ENCODE results near the gene ACVR1B. TPM values are rescaled to one million over a fixed set of nuclear protein-coding genes. Genes with fewer than 3 reads are reported as not detected.

Gene ACVR1B
- total RNA-seq, 3 donors from 2014 or later (not counting 1 experiment from before 2014, with no cell fraction given): 5.9 to 9.6 (median 6.6) TPM

DNA sequence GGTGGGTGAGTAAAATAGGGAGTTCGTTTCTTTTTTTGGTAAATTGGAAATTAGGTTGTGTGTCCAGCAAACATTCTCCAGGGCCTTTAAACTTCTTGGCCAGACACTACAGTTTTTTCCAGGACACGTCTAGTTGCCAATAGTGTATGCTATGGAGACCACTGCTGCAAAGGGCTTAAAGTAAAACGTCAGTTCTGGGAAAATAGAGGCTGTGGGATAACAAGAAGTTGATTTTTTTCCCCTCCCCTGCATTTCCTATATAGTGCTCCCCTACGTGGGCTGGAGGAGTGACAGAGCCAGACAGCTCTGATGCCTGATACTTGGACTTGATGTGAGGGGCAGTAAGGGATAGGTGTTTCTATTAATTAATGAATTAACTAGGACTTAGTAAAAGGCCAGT, 2.4 kb downstream of the ACVR1B start:
- H3K27ac Mint-ChIP-seq: peak overlapping the region; percentile 21 to 39
- no peak overlapping the region for H3K4me3 ChIP-seq (ENCODE audit: low read length)
- H3K9me3 Mint-ChIP-seq: no peaks in the 10 kb centered on the region
- peaks cover 12% of the 10 kb centered on the region for H3K4me1 ChIP-seq (ENCODE audit: control insufficient read depth, insufficient read depth, low read length)
- peaks cover 16 to 35% of the 10 kb centered on the region in 2 donors for H3K4me1 Mint-ChIP-seq
- DNase-seq: no peak
- H3K27me3 Mint-ChIP-seq (ENCODE audit: low read depth in 2 of 2): peaks cover 5 to 8% of the 10 kb centered on the region in 2 donors
- no peak overlapping the region for H3K4me3 Mint-ChIP-seq
- no peaks in the 10 kb centered on the region for H3K36me3 Mint-ChIP-seq
- no peak for TF ChIP-seq CTCF (IDR thresholded peaks at IDR 0.05)
- H3K36me3 ChIP-seq (ENCODE audit: control insufficient read depth, insufficient read depth, low read length): no peaks in the 10 kb centered on the region
- H3K27me3 ChIP-seq (ENCODE audit: control insufficient read depth, insufficient read depth, low read length): no peaks in the 10 kb centered on the region
- H3K9me3 ChIP-seq (ENCODE audit: control insufficient read depth, insufficient read depth, low read length): no peaks in the 10 kb centered on the region
- intact Hi-C loops (cut with micrococcal nuclease): no loop called here
- 91% methylated on average over 2 of the region's 4 CpGs for WGBS (ENCODE audit: insufficient coverage)
- no peak overlapping the region for H3K27ac ChIP-seq (ENCODE audit: low read length)
- ATAC-seq: no peak

DNA sequence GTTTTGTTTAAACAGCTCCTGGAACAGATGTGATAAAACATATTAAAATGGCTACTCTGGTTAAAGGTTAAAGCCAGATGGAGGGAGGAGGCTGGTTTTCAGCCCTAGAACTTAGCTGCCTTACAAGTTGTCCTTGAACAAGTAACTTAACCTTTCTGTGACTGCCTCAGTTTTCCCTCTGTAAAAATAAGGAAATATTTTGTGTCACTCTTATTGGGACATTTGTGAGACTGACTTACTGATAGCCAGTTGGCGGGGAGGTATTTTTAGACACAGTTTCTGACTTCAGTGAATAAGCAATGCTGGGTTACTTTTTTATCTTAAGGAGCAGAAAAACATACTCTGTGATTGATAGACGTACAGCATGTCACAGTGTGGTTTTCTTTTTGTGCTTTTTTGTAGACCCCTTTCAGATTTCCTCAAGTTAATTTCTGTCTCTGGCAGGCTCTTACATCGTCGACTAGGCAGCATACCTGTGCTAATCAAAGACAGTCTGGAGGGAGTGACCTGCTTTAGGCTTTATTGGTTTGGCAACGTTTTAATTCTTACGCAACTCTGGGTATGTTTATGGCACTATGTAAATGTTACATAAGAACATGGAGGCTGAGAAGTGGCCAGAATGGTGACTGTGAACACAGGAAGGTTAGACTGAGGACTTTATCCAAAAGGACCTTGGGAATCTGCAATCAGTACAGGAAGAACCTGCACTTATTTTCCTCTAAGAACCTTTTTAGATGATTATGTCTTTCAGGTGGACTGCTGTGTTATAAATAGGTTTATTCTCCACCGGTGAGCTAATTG, 3.3 kb downstream of the ACVR1B start:
- H3K4me3 ChIP-seq (ENCODE audit: low read length): no peak overlapping the region
- DNase-seq (peak in 1 of 2 donors; percentile 21), ATAC-seq (no peak)
- 44% methylated on average over 7 of the region's 7 CpGs for WGBS (ENCODE audit: insufficient coverage)
- Mint-ChIP-seq H3K4me1 (peaks cover 16 to 35% of the 10 kb centered on the region in 2 donors), H3K27ac (peak overlapping the region in 1 of 2 donors; percentile 21), H3K27me3 (ENCODE audit: low read depth in 2 of 2) (peaks cover 1 to 2% of the 10 kb centered on the region in 2 donors), H3K4me3 (no peak overlapping the region), H3K9me3 (no peaks in the 10 kb centered on the region), H3K36me3 (no peaks in the 10 kb centered on the region)
- no peak overlapping the region for H3K27ac ChIP-seq (ENCODE audit: low read length)
- no peaks in the 10 kb centered on the region for H3K36me3 ChIP-seq (ENCODE audit: control insufficient read depth, insufficient read depth, low read length)
- H3K9me3 ChIP-seq (ENCODE audit: control insufficient read depth, insufficient read depth, low read length): no peaks in the 10 kb centered on the region
- intact Hi-C loops (cut with micrococcal nuclease): no loop called here
- no peaks in the 10 kb centered on the region for H3K27me3 ChIP-seq (ENCODE audit: control insufficient read depth, insufficient read depth, low read length)
- TF ChIP-seq CTCF (IDR thresholded peaks at IDR 0.05): no peak
- peaks cover 12% of the 10 kb centered on the region for H3K4me1 ChIP-seq (ENCODE audit: control insufficient read depth, insufficient read depth, low read length)

DNA sequence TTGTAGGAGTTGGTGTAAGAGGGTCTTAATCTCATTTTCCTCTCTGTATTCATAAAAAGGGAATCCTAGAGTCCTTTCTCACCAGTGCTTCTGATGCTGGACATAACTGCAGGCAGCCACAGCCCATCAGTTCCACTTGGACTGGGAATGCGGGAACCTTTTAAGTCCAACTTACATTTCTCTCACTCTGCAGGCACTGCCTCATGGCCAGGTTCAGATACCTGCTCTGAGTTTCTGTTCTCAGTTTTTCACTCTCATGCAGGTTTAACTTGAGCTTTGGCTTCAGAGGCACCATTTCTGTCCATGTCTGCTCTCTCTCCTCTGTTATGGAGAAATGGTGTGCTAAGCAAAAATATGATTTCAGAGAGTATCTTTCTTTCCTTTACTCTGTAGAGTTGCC, 4.2 kb downstream of the ACVR1B start:
- Mint-ChIP-seq H3K4me3 (no peak overlapping the region), H3K27me3 (ENCODE audit: low read depth in 2 of 2) (no peaks in the 10 kb centered on the region), H3K9me3 (no peaks in the 10 kb centered on the region), H3K36me3 (no peaks in the 10 kb centered on the region), H3K27ac (no peak overlapping the region), H3K4me1 (peaks cover 16 to 35% of the 10 kb centered on the region in 2 donors)
- WGBS (ENCODE audit: insufficient coverage): 96% methylated on average over 1 of the region's 1 CpG
- TF ChIP-seq CTCF (IDR thresholded peaks at IDR 0.05): no peak
- Histone ChIP-seq H3K4me3 (ENCODE audit: low read length) (no peak overlapping the region), H3K4me1 (ENCODE audit: control insufficient read depth, insufficient read depth, low read length) (peaks cover 12% of the 10 kb centered on the region), H3K27me3 (ENCODE audit: control insufficient read depth, insufficient read depth, low read length) (no peaks in the 10 kb centered on the region), H3K36me3 (ENCODE audit: control insufficient read depth, insufficient read depth, low read length) (no peaks in the 10 kb centered on the region), H3K27ac (ENCODE audit: low read length) (no peak overlapping the region), H3K9me3 (ENCODE audit: control insufficient read depth, insufficient read depth, low read length) (no peaks in the 10 kb centered on the region)
- DNase-seq: no peak
- ATAC-seq: no peak
- intact Hi-C loops (cut with micrococcal nuclease): no loop called here
